HepG2 (cell line): ENCODE measurements around the gene B4GALT5. TPM values are rescaled to one million over a fixed set of nuclear protein-coding genes. Genes with fewer than 3 reads are reported as not detected.
"Not testable (repeated sequence)": the region's sequence is repeated elsewhere in the genome, so short reads cannot be mapped to it uniquely, and the experiment has no call there.

Experiments
- ATAC-seq: fragments of 200-7000 bp; cut with Tn5 transposase; 3 replicates; pipeline ENCODE4 v1.9.1; 2020; ENCODE audit warnings: mild to moderate bottlenecking, moderate library complexity
- BruUV-seq: library from RNA; stranded (reverse); fragments of 400-500 nt; replicated peaks from 2 replicates; lab custom pipeline; 2021; lab: Mats Ljungman, UMichigan
- CTCF ChIA-PET: fragments of 300-600 bp; formaldehyde crosslinking; extraction: SDS; loops from one replicate; lab custom pipeline; 2021; ENCODE audit warnings: low total read pairs, inconsistent platforms, low intra/inter-chr PET ratio; lab: Yijun Ruan, JAX
- POLR2A ChIA-PET: fragments of 350-600 bp; sonication (Branson Sonifier 250); formaldehyde crosslinking; loops from one replicate; lab custom pipeline; 2020; ENCODE audit warnings: antibody characterized with exemption, inconsistent platforms; lab: Yijun Ruan, JAX
- DNase-seq: peaks from one replicate; pipeline ENCODE4 v3.0.0-alpha.2; 2015; ENCODE audit warnings: low spot score
- FAIRE-seq: peaks from 3 replicates; lab custom pipeline; 2011; peaks lifted over from hg19 to GRCh38; lab: Jason Lieb, UNC
- H2AFZ ChIP-seq: one replicate; pipeline ENCODE4 v1.6.1; 2011; ENCODE audit warnings: low read length, inconsistent platforms
- H3K27ac ChIP-seq: fragments of 300-600 bp; 3 replicates; pipeline ENCODE4 v1.8.0; 2011; ENCODE audit warnings: mixed run types, mild to moderate bottlenecking, mixed read lengths, low read length, inconsistent platforms; ENCODE audit not compliant: insufficient read depth; ENCODE audit errors: extremely low read length
- H3K27me3 ChIP-seq, 2 experiments: fragments of 200-600 bp in 1 of 2; 2 replicates in 1 of 2; 3 replicates in 1 of 2; pipeline versions ENCODE4 v1.6.0 to v1.8.0; 2011; ENCODE audit warnings: low read length in 2 of 2, mild to moderate bottlenecking in 2 of 2, moderate library complexity in 2 of 2, inconsistent platforms in 1 of 2; ENCODE audit not compliant: insufficient read depth in 2 of 2, control insufficient read depth in 1 of 2
- H3K36me3 ChIP-seq, 2 experiments: fragments of 200-600 bp in 1 of 2; replicated peaks in 1 of 2; 2 replicates in 1 of 2; 3 replicates in 1 of 2; pipeline versions ENCODE4 v1.5.1 to v1.8.0; 2011; ENCODE audit warnings: low read length in 2 of 2, inconsistent platforms in 1 of 2; ENCODE audit not compliant: insufficient read depth in 2 of 2, control insufficient read depth in 1 of 2
- H3K4me1 ChIP-seq: 2 replicates; pipeline ENCODE4 v1.5.1; 2012; ENCODE audit warnings: low read length, inconsistent platforms; ENCODE audit not compliant: insufficient read depth
- H3K4me2 ChIP-seq: 2 replicates; pipeline ENCODE4 v1.6.0; 2011; ENCODE audit warnings: low read depth, low read length, inconsistent platforms
- H3K4me3 ChIP-seq, 3 experiments: fragments of 200-600 bp in 1 of 3; sonication (generic), shearing (Covaris generic) in 1 of 3; replicated peaks in 1 of 3; 2 replicates each; pipeline ENCODE4 v1.5.1; 2011 to 2016; ENCODE audit warnings: low read length in 3 of 3, inconsistent platforms in 2 of 3, low read depth in 2 of 3, mild to moderate bottlenecking in 2 of 3, control low read depth in 1 of 3, mixed read lengths in 1 of 3; ENCODE audit not compliant: insufficient read depth in 1 of 3
- H3K79me2 ChIP-seq: one replicate; pipeline ENCODE4 v1.6.1; 2011; ENCODE audit warnings: low read length, inconsistent platforms; ENCODE audit not compliant: insufficient read depth
- H3K9ac ChIP-seq: 2 replicates; pipeline ENCODE4 v1.6.0; 2011; ENCODE audit warnings: mild to moderate bottlenecking, low read depth, low read length, inconsistent platforms; ENCODE audit not compliant: insufficient read depth
- H3K9me3 ChIP-seq: 2 replicates; pipeline ENCODE4 v1.5.1; 2012; ENCODE audit warnings: mild to moderate bottlenecking, low read length
- H4K20me1 ChIP-seq: 2 replicates; pipeline ENCODE4 v1.6.0; 2011; ENCODE audit warnings: inconsistent platforms, mild to moderate bottlenecking, low read length, moderate library complexity; ENCODE audit not compliant: insufficient read depth
- AHR ChIP-seq: IDR thresholded peaks from 2 replicates; pipeline ENCODE4 v1.6.1; 2018; ENCODE audit warnings: missing genetic modification reagents, missing compliant biosample characterization
- KDM6A ChIP-seq: IDR thresholded peaks from 2 replicates; pipeline ENCODE4 v1.6.1; 2016; ENCODE audit warnings: low read depth
- NFKB2 ChIP-seq: sonication (generic); formaldehyde crosslinking; IDR thresholded peaks from 2 replicates; pipeline ENCODE4 v1.4.0; 2020; ENCODE audit warnings: missing genetic modification reagents, borderline replicate concordance
- RBM22 ChIP-seq: fragments of 200-400 bp; formaldehyde crosslinking; optimal IDR thresholded peaks from 2 replicates; pipeline ENCODE3; 2017; ENCODE audit warnings: mild to moderate bottlenecking, low read length, moderate library complexity
- SALL2 ChIP-seq: sonication (generic); formaldehyde crosslinking; IDR thresholded peaks from 2 replicates; pipeline ENCODE4 v1.8.1; 2023; ENCODE audit warnings: mild to moderate bottlenecking, missing genetic modification reagents, inconsistent platforms
- SMAD3 ChIP-seq: sonication (generic); formaldehyde crosslinking; IDR thresholded peaks from 2 replicates; pipeline ENCODE4 v1.4.0; 2020; ENCODE audit warnings: missing genetic modification reagents
- ZBTB38 ChIP-seq: sonication (generic); formaldehyde crosslinking; IDR thresholded peaks from 2 replicates; pipeline ENCODE4 v1.5.1; 2020; ENCODE audit warnings: mild to moderate bottlenecking, missing genetic modification reagents
- ZNF136 ChIP-seq: sonication (generic); formaldehyde crosslinking; IDR thresholded peaks from 2 replicates; pipeline ENCODE4 v1.8.1; 2022; ENCODE audit warnings: low read depth, mild to moderate bottlenecking, moderate library complexity, missing genetic modification reagents
- ZNF329 ChIP-seq: sonication (generic); formaldehyde crosslinking; IDR thresholded peaks from 2 replicates; pipeline ENCODE4 v1.9.0; 2021; ENCODE audit warnings: low read depth, mild to moderate bottlenecking, missing genetic modification reagents
- ZNF687 ChIP-seq: sonication (generic); formaldehyde crosslinking; IDR thresholded peaks from 2 replicates; pipeline ENCODE4 v1.5.1; 2020; ENCODE audit warnings: mild to moderate bottlenecking, missing genetic modification reagents, moderate library complexity
- WGBS: methylation state at CpG from one replicate; pipeline ENCODE4 v1.1.6; 2017; ENCODE audit warnings: low lambda C conversion rate; 5-methylcytosine and 5-hydroxymethylcytosine counted together
- in situ Hi-C: cut with HindIII; loops from 2 replicates; pipeline ENCODE4 v1.10.0; 2017; ENCODE audit warnings: low pct_unique_long_range_greater_than_20kb; ENCODE audit not compliant: extremely low pct_ligation_motif_present
- intact Hi-C: fragments of 100-400 bp; cut with micrococcal nuclease; formaldehyde crosslinking; loops from one replicate; pipeline ENCODE4 v1.10.0; 2022; ENCODE audit not compliant: unreplicated experiment
- polyA plus RNA-seq, 8 experiments: library from polyadenylated mRNA; depleted of rRNA in 3 of 8; stranded (reverse) in 7 of 8; unstranded in 1 of 8; fragments of >200 nt; fragmentation: Illumina TruSeq in 4 of 8; extraction: Trizol in 4 of 8; gene quantifications; 2 replicates each; pipeline versions ENCODE4 v1.2.1 to v1.2.3, GENCODE V29; 2011 to 2016; ENCODE audit warnings: low read depth in 4 of 8, missing spikeins in 1 of 8, mixed read lengths in 1 of 8; ENCODE audit not compliant: insufficient read depth in 1 of 8
- total RNA-seq, 5 experiments: library from RNA; depleted of rRNA; stranded (reverse); fragments of >200 nt; fragmentation: Illumina TruSeq; extraction: Trizol; gene quantifications; 2 replicates each; pipeline ENCODE4 v1.2.3, GENCODE V29; 2016; ENCODE audit warnings: low read depth in 1 of 5
- TF ChIP-seq, protein P1 (sequence below): sonication (generic); formaldehyde crosslinking; IDR thresholded peaks from 2 replicates; pipeline ENCODE4 v1.5.0; 2020; ENCODE audit warnings: mild to moderate bottlenecking, missing genetic modification reagents

The B4GALT5 gene
- total and polyA plus RNA-seq, 2 of the 13 experiments (the other 11 are each of a cell fraction or from before 2014, with no cell fraction given) = 27.3 to 30.9 TPM

- not testable (repeated sequence) for FAIRE-seq, H4K20me1 ChIP-seq
- POLR2A ChIA-PET = interaction anchor here (0.5 to 1.1 kb wide), 2 partner anchors 10 to 144 kb away, joined by 3 read pairs; partner anchors contain the start of gene SLC9A8
Observed at GRCh38 chr20:49668878-49669195, 44.8 kb downstream of the B4GALT5 start.

DNA sequence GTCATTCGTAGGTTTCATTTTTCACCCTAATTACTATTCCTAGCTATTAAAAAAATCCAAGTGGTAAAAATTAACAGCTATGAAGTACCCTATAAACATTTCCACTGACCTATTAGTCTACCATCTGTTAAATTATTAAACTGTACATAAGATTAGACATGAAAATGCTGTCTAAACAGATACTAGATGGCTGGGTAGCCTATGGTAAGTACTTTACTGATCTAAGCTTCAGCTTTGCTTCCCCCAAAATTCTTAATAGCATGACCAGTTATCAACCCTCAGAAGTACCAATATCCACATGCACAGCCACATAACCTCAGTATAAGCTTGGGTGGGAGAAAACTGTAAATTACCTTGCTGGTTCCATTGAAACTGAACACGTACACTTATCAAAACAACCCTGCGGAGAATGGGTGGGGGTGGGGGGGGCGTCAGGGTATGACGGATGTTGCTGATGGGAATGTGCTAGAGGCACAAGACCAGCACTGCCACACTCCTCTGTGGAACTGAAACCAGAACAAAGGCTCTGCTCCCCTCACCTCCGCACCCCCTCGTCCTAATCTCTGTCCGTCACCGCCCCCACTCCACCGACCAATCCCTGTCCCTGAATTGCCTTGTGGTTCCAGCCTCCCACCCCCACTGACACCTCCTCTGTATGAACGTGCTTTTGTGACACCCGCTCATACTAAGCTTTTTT lies 45.3 kb downstream of the B4GALT5 start:
- Histone ChIP-seq H3K4me1 (peaks cover 43% of the 10 kb centered on the region), H3K36me3 (no peaks in the 10 kb centered on the region), H3K9ac (no peak overlapping the region), H3K4me3 (no peak overlapping the region), H3K9me3 (no peaks in the 10 kb centered on the region), H2AFZ (no peak overlapping the region), H3K27me3 (no peaks in the 10 kb centered on the region), H3K4me2 (no peak overlapping the region), H3K79me2 (peaks cover 92% of the 10 kb centered on the region), H3K27ac (no peak overlapping the region), H4K20me1 (no peaks in the 10 kb centered on the region; the same call in 1 of the 2 replicates)
- no TSS peak for BruUV-seq
- FAIRE-seq (no peak), DNase-seq (no peak), ATAC-seq (no peak)
- ChIA-PET CTCF (interaction anchor here (0.6 kb wide), 1 partner anchor 15 kb away, joined by 3 read pairs; no protein-coding TSS in a partner anchor), POLR2A (interaction anchor here (0.5 to 1.1 kb wide), 2 partner anchors 10 to 144 kb away, joined by 3 read pairs; partner anchors contain the start of gene SLC9A8)
- in situ Hi-C loops = no loop called here
- WGBS = 93% methylated on average over 12 of the region's 12 CpGs
- intact Hi-C loops = no loop called here
- TF ChIP-seq SALL2 (CRISPR knock-in tag) = no peak
- TF ChIP-seq ZNF329 = no peak
- TF ChIP-seq ZBTB38 (CRISPR knock-in tag) = peak; percentile 71; the same call in 1 of the 2 replicates
- TF ChIP-seq SMAD3 (CRISPR knock-in tag) = no peak
- TF ChIP-seq NFKB2 (CRISPR knock-in tag) = no peak
- peak; percentile 28 for TF ChIP-seq RBM22
- no peak for TF ChIP-seq KDM6A (CRISPR knock-in tag)
- no peak for TF ChIP-seq ZNF136
- peak; percentile 29; the same call in 1 of the 2 replicates for TF ChIP-seq ZNF687 (CRISPR knock-in tag)

More at GRCh38 chr20:49668878-49669195, 44.8 kb downstream of the B4GALT5 start:
- H3K9ac ChIP-seq, H3K4me2 ChIP-seq, H3K27me3 ChIP-seq, H2AFZ ChIP-seq, intact Hi-C loops, H3K4me3 ChIP-seq, ATAC-seq, DNase-seq, H3K36me3 ChIP-seq, in situ Hi-C loops, H3K27ac ChIP-seq, H3K9me3 ChIP-seq, CTCF ChIA-PET, BruUV-seq: not testable (repeated sequence)
- peaks cover 48% of the 10 kb centered on the region for H3K4me1 ChIP-seq
- TF ChIP-seq, protein P1, sequence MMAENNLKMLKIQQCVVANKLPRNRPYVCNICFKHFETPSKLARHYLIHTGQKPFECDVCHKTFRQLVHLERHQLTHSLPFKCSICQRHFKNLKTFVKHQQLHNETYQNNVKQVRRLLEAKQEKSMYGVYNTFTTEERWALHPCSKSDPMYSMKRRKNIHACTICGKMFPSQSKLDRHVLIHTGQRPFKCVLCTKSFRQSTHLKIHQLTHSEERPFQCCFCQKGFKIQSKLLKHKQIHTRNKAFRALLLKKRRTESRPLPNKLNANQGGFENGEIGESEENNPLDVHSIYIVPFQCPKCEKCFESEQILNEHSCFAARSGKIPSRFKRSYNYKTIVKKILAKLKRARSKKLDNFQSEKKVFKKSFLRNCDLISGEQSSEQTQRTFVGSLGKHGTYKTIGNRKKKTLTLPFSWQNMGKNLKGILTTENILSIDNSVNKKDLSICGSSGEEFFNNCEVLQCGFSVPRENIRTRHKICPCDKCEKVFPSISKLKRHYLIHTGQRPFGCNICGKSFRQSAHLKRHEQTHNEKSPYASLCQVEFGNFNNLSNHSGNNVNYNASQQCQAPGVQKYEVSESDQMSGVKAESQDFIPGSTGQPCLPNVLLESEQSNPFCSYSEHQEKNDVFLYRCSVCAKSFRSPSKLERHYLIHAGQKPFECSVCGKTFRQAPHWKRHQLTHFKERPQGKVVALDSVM (CRISPR knock-in tag) = peak; percentile 76; the same call in 1 of the 2 replicates
- TF ChIP-seq AHR (CRISPR knock-in tag) = peak; percentile 30; the same call in 1 of the 2 replicates
- peaks cover 93% of the 10 kb centered on the region for H3K79me2 ChIP-seq
- WGBS = 93% methylated on average over 2 of the region's 2 CpGs
